WTC11 (cell line): ENCODE results near the gene EIF4H. TPM values are rescaled to one million over a fixed set of nuclear protein-coding genes. Genes with fewer than 3 reads are reported as not detected.

ENCODE experiments used
- ATAC-seq: fragments of 200-7000 bp; cut with Tn5 transposase; 2 replicates; pipeline ENCODE4 v1.10.0; 2021; ENCODE audit warnings: mild to moderate bottlenecking, moderate library complexity
- CTCF ChIA-PET: fragments of 300-600 bp; sonication (Branson Sonifier 250); formaldehyde crosslinking; loops from one replicate; lab custom pipeline; 2021; ENCODE audit warnings: antibody characterized with exemption; lab: Charles Lee
- POLR2A ChIA-PET: fragments of 350-600 bp; sonication (Branson Sonifier 250); formaldehyde crosslinking; loops from one replicate; lab custom pipeline; 2021; ENCODE audit warnings: antibody characterized with exemption; lab: Charles Lee
- DNase-seq: peaks from one replicate; pipeline ENCODE4 v3.0.0; 2021; ENCODE audit warnings: low spot score
- H3K27ac Mint-ChIP-seq: 2 replicates; pipeline ENCODE4 v1.8.0; 2021; ENCODE audit warnings: mixed read lengths
- H3K27me3 Mint-ChIP-seq: 2 replicates; pipeline ENCODE4 v1.8.0; 2021; ENCODE audit warnings: low read depth, mild to moderate bottlenecking, moderate library complexity, mixed read lengths
- H3K36me3 Mint-ChIP-seq: 2 replicates; pipeline ENCODE4 v1.8.0; 2021; ENCODE audit warnings: mixed read lengths
- H3K4me1 Mint-ChIP-seq: 2 replicates; pipeline ENCODE4 v1.8.0; 2022; ENCODE audit warnings: mixed read lengths
- H3K4me3 Mint-ChIP-seq: 2 replicates; pipeline ENCODE4 v1.8.0; 2021; ENCODE audit warnings: mild to moderate bottlenecking, moderate library complexity, mixed read lengths
- H3K9me3 Mint-ChIP-seq: 2 replicates; pipeline ENCODE4 v1.8.0; 2021; ENCODE audit warnings: mixed read lengths
- E2F5 ChIP-seq: sonication (generic); formaldehyde crosslinking; IDR thresholded peaks from 2 replicates; pipeline ENCODE4 v1.8.1; 2022; ENCODE audit warnings: mild to moderate bottlenecking, moderate library complexity, missing genetic modification reagents
- FOXJ3 ChIP-seq: sonication (generic); formaldehyde crosslinking; IDR thresholded peaks from 2 replicates; pipeline ENCODE4 v1.9.0; 2021; ENCODE audit warnings: missing genetic modification reagents, mild to moderate bottlenecking, borderline replicate concordance
- FOXK1 ChIP-seq: sonication (generic); formaldehyde crosslinking; IDR thresholded peaks from 2 replicates; pipeline ENCODE4 v1.8.0; 2022; ENCODE audit warnings: mild to moderate bottlenecking, moderate library complexity, missing genetic modification reagents
- GTF2I ChIP-seq: fragments of 250-450 bp; sonication (Bioruptor Pico); conservative IDR thresholded peaks from 2 replicates; pipeline ENCODE4 v1.4.0; 2021; ENCODE audit warnings: mild to moderate bottlenecking
- MYBL2 ChIP-seq: sonication (generic); formaldehyde crosslinking; IDR thresholded peaks from 2 replicates; pipeline ENCODE4 v1.8.1; 2023; ENCODE audit warnings: mild to moderate bottlenecking, moderate library complexity, missing genetic modification reagents
- SMAD3 ChIP-seq: sonication (generic); formaldehyde crosslinking; IDR thresholded peaks from 2 replicates; pipeline ENCODE4 v1.8.0; 2022; ENCODE audit warnings: missing genetic modification reagents, mild to moderate bottlenecking, borderline replicate concordance
- SP1 ChIP-seq: sonication (generic); formaldehyde crosslinking; conservative IDR thresholded peaks from 2 replicates; pipeline ENCODE4 v1.8.1; 2022; ENCODE audit warnings: missing genetic modification reagents
- ZNF121 ChIP-seq: sonication (generic); formaldehyde crosslinking; IDR thresholded peaks from 2 replicates; pipeline ENCODE4 v1.8.0; 2023; ENCODE audit warnings: missing genetic modification reagents
- ZNF138 ChIP-seq: sonication (generic); formaldehyde crosslinking; conservative IDR thresholded peaks from 2 replicates; pipeline ENCODE4 v1.8.1; 2022; ENCODE audit warnings: mild to moderate bottlenecking, moderate library complexity, missing genetic modification reagents
- ZNF512 ChIP-seq: sonication (generic); formaldehyde crosslinking; IDR thresholded peaks from 2 replicates; pipeline ENCODE4 v1.8.1; 2022; ENCODE audit warnings: missing genetic modification reagents, borderline replicate concordance
- total RNA-seq: library from RNA; stranded (reverse); gene quantifications from 3 replicates; pipeline ENCODE4 v1.2.3, GENCODE V29; 2021
- TF ChIP-seq, protein P1 (sequence below): fragments of 250-450 bp; sonication (Bioruptor Pico); IDR thresholded peaks from 2 replicates; pipeline ENCODE4 v1.9.0; 2021; ENCODE audit warnings: mild to moderate bottlenecking
- TF ChIP-seq, protein P2 (sequence below): sonication (generic); formaldehyde crosslinking; IDR thresholded peaks from 2 replicates; pipeline ENCODE4 v1.8.0; 2023; ENCODE audit warnings: mild to moderate bottlenecking, missing genetic modification reagents
- TF ChIP-seq, protein P3 (sequence below): sonication (generic); formaldehyde crosslinking; IDR thresholded peaks from 2 replicates; pipeline ENCODE4 v1.8.1; 2023; ENCODE audit warnings: mild to moderate bottlenecking, missing genetic modification reagents
- TF ChIP-seq, protein P4 (sequence below): sonication (generic); formaldehyde crosslinking; IDR thresholded peaks from 2 replicates; pipeline ENCODE4 v1.8.1; 2022; ENCODE audit warnings: low read depth, mild to moderate bottlenecking, moderate library complexity, missing genetic modification reagents, borderline replicate concordance
- TF ChIP-seq, protein P5 (sequence below): sonication (generic); formaldehyde crosslinking; IDR thresholded peaks from 2 replicates; pipeline ENCODE4 v1.8.0; 2023; ENCODE audit warnings: missing genetic modification reagents, mild to moderate bottlenecking, borderline replicate concordance

The EIF4H gene
- total RNA-seq, 1 experiment from 2014 or later: 355 TPM

GRCh38 chr7:74129887-74130286 lies 44.3 kb upstream of the EIF4H start (continued):
- TF ChIP-seq GTF2I (CRISPR knock-in tag): no peak
- TF ChIP-seq, protein P1, sequence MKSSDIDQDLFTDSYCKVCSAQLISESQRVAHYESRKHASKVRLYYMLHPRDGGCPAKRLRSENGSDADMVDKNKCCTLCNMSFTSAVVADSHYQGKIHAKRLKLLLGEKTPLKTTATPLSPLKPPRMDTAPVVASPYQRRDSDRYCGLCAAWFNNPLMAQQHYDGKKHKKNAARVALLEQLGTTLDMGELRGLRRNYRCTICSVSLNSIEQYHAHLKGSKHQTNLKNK (CRISPR knock-in tag): no peak
- TF ChIP-seq MYBL2 (CRISPR knock-in tag): no peak
- no peak for TF ChIP-seq FOXK1 (CRISPR knock-in tag)
- TF ChIP-seq, all 79 proteins: peak for 0

DNA sequence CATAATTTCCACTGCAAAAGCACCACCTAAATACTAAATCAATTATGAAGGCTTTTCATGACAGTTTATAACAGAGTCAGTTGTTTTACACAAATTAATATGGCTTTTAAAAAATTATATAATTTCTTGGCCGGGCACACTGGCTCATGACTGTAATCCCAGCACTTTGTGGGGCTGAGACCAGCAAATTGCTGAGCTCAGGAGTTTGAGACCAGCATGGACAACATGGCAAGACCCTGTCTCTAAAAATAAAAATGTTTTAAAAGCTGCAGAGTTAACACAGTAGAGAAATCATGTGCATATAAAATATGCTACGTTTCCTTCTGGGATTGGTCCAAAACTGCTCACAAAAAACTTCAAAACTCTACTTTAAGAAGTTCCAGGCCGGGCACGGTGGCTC lies 43.6 kb upstream of the EIF4H start:
- CTCF ChIA-PET: interaction anchor here (0.7 to 2.3 kb wide), 3 partner anchors 12 to 76 kb away, joined by 3 to 5 read pairs (median 3); no protein-coding TSS in a partner anchor
- Mint-ChIP-seq H3K9me3 (no peaks in the 10 kb centered on the region), H3K4me3 (no peak overlapping the region), H3K27ac (no peak overlapping the region), H3K36me3 (no peaks in the 10 kb centered on the region), H3K4me1 (peaks cover 13% of the 10 kb centered on the region), H3K27me3 (no peaks in the 10 kb centered on the region; the same call in 1 of the 2 replicates)
- POLR2A ChIA-PET: interaction anchor here (1.0 kb wide), 1 partner anchor 44 kb away, joined by 3 read pairs; the partner anchor contains the start of gene EIF4H
- no peak for TF ChIP-seq FOXJ3 (CRISPR knock-in tag)
- TF ChIP-seq ZNF512 (CRISPR knock-in tag): no peak
- TF ChIP-seq, protein P2, sequence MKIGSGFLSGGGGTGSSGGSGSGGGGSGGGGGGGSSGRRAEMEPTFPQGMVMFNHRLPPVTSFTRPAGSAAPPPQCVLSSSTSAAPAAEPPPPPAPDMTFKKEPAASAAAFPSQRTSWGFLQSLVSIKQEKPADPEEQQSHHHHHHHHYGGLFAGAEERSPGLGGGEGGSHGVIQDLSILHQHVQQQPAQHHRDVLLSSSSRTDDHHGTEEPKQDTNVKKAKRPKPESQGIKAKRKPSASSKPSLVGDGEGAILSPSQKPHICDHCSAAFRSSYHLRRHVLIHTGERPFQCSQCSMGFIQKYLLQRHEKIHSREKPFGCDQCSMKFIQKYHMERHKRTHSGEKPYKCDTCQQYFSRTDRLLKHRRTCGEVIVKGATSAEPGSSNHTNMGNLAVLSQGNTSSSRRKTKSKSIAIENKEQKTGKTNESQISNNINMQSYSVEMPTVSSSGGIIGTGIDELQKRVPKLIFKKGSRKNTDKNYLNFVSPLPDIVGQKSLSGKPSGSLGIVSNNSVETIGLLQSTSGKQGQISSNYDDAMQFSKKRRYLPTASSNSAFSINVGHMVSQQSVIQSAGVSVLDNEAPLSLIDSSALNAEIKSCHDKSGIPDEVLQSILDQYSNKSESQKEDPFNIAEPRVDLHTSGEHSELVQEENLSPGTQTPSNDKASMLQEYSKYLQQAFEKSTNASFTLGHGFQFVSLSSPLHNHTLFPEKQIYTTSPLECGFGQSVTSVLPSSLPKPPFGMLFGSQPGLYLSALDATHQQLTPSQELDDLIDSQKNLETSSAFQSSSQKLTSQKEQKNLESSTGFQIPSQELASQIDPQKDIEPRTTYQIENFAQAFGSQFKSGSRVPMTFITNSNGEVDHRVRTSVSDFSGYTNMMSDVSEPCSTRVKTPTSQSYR (CRISPR knock-in tag): no peak
- TF ChIP-seq FOXK1 (CRISPR knock-in tag): no peak
- TF ChIP-seq E2F5 (CRISPR knock-in tag): no peak
- TF ChIP-seq SMAD3 (CRISPR knock-in tag): no peak
- no peak for TF ChIP-seq ZNF121
- TF ChIP-seq, protein P3, sequence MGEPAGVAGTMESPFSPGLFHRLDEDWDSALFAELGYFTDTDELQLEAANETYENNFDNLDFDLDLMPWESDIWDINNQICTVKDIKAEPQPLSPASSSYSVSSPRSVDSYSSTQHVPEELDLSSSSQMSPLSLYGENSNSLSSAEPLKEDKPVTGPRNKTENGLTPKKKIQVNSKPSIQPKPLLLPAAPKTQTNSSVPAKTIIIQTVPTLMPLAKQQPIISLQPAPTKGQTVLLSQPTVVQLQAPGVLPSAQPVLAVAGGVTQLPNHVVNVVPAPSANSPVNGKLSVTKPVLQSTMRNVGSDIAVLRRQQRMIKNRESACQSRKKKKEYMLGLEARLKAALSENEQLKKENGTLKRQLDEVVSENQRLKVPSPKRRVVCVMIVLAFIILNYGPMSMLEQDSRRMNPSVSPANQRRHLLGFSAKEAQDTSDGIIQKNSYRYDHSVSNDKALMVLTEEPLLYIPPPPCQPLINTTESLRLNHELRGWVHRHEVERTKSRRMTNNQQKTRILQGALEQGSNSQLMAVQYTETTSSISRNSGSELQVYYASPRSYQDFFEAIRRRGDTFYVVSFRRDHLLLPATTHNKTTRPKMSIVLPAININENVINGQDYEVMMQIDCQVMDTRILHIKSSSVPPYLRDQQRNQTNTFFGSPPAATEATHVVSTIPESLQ (CRISPR knock-in tag): no peak
- TF ChIP-seq, protein P4, sequence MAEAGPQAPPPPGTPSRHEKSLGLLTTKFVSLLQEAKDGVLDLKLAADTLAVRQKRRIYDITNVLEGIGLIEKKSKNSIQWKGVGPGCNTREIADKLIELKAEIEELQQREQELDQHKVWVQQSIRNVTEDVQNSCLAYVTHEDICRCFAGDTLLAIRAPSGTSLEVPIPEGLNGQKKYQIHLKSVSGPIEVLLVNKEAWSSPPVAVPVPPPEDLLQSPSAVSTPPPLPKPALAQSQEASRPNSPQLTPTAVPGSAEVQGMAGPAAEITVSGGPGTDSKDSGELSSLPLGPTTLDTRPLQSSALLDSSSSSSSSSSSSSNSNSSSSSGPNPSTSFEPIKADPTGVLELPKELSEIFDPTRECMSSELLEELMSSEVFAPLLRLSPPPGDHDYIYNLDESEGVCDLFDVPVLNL (CRISPR knock-in tag): no peak
- TF ChIP-seq ZNF138 (CRISPR knock-in tag): no peak
- TF ChIP-seq, protein P5, sequence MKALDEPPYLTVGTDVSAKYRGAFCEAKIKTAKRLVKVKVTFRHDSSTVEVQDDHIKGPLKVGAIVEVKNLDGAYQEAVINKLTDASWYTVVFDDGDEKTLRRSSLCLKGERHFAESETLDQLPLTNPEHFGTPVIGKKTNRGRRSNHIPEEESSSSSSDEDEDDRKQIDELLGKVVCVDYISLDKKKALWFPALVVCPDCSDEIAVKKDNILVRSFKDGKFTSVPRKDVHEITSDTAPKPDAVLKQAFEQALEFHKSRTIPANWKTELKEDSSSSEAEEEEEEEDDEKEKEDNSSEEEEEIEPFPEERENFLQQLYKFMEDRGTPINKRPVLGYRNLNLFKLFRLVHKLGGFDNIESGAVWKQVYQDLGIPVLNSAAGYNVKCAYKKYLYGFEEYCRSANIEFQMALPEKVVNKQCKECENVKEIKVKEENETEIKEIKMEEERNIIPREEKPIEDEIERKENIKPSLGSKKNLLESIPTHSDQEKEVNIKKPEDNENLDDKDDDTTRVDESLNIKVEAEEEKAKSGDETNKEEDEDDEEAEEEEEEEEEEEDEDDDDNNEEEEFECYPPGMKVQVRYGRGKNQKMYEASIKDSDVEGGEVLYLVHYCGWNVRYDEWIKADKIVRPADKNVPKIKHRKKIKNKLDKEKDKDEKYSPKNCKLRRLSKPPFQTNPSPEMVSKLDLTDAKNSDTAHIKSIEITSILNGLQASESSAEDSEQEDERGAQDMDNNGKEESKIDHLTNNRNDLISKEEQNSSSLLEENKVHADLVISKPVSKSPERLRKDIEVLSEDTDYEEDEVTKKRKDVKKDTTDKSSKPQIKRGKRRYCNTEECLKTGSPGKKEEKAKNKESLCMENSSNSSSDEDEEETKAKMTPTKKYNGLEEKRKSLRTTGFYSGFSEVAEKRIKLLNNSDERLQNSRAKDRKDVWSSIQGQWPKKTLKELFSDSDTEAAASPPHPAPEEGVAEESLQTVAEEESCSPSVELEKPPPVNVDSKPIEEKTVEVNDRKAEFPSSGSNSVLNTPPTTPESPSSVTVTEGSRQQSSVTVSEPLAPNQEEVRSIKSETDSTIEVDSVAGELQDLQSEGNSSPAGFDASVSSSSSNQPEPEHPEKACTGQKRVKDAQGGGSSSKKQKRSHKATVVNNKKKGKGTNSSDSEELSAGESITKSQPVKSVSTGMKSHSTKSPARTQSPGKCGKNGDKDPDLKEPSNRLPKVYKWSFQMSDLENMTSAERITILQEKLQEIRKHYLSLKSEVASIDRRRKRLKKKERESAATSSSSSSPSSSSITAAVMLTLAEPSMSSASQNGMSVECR (CRISPR knock-in tag): no peak
- TF ChIP-seq SP1: no peak
- ATAC-seq (no peak), DNase-seq (no peak)
